Measurements from ENCODE around the gene MAGEA12. TPM values are rescaled to one million over a fixed set of nuclear protein-coding genes. Genes with fewer than 3 reads are reported as not detected.
"Not testable (repeated sequence)": the region's sequence is repeated elsewhere in the genome, so short reads cannot be mapped to it uniquely, and the experiment has no call there.

MAGEA12 gene
- total RNA-seq (not detected), total RNA-seq (0 reads per million in 2 donors)

- ATAC-seq (no peak), DNase-seq (no peak)
- Mint-ChIP-seq H3K36me3 (ENCODE audit: low read depth) (no peaks in the 10 kb centered on the region), H3K27ac (no peak within 1 kb of the TSS), H3K4me3 (no peak within 1 kb of the TSS), H3K27me3 (no peaks in the 10 kb centered on the region), H3K4me1 (no peaks in the 10 kb centered on the region)
- H3K9me3 ChIP-seq (ENCODE audit: control insufficient read depth, low read length, poor library complexity, severe bottlenecking): no peaks in the 10 kb centered on the region
Measured at GRCh38 chrX:152733261-152733975, at the start of gene MAGEA12, which contains the start of gene CSAG1. Gene MAGEA12 (plus strand): TSS chrX:152733757. CDS start chrX:152736162, 2,405 bp downstream. Gene CSAG1 (minus strand): TSS chrX:152733721. CDS start chrX:152732460, 1,261 bp downstream.

GRCh38 chrX:152697952-152698931 is 35.3 kb upstream of the MAGEA12 start, which contains the start of gene MAGEA3:
Gene MAGEA3 (plus strand): TSS chrX:152698794. CDS start chrX:152700833, 2,039 bp downstream.
- not testable (repeated sequence) for ATAC-seq; H3K4me1 Mint-ChIP-seq; H3K27ac Mint-ChIP-seq; DNase-seq; H3K4me3 Mint-ChIP-seq; H3K9me3 ChIP-seq (ENCODE audit: control insufficient read depth, low read length, poor library complexity, severe bottlenecking); H3K27me3 Mint-ChIP-seq; H3K36me3 Mint-ChIP-seq (ENCODE audit: low read depth)

- H3K4me1 Mint-ChIP-seq; H3K27ac Mint-ChIP-seq; H3K9me3 ChIP-seq (ENCODE audit: control insufficient read depth, low read length, poor library complexity, severe bottlenecking); DNase-seq; H3K36me3 Mint-ChIP-seq (ENCODE audit: low read depth); ATAC-seq; H3K27me3 Mint-ChIP-seq; H3K4me3 Mint-ChIP-seq: not testable (repeated sequence)
Measured at GRCh38 chrX:152700390-152700789, 33.2 kb upstream of the MAGEA12 start.

GRCh38 chrX:152706500-152706899 is 27.1 kb upstream of the MAGEA12 start:
- not testable (repeated sequence) for H3K27me3 Mint-ChIP-seq; DNase-seq; ATAC-seq; H3K4me3 Mint-ChIP-seq; H3K4me1 Mint-ChIP-seq; H3K36me3 Mint-ChIP-seq (ENCODE audit: low read depth); H3K9me3 ChIP-seq (ENCODE audit: control insufficient read depth, low read length, poor library complexity, severe bottlenecking); H3K27ac Mint-ChIP-seq

DNA sequence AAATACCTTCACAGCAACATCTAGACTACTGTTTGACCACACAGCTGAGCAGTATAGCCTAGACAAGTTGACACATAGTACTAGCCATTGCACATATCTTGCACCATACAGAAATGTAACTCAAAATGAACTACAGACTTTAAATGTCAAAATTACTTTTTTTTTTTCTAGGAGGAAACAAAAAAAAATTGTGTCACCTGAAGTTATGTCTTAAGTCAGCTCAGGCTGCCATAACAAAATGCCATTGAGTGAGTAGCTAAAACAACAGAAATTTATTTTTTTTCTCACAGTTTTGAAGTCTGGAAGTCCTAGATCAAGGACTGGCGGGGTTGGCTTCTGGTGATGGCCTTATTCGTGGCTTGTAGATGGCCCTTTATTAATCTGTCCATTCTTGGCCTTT is 24.4 kb upstream of the MAGEA12 start, which contains the start of gene CSAG2:
Gene CSAG2 (minus strand): TSS at position 101 of the 400 bp plus-strand sequence. CDS start 161 bp downstream, outside the sequence.
- not testable (repeated sequence) for H3K4me3 Mint-ChIP-seq; H3K4me1 Mint-ChIP-seq; DNase-seq; H3K9me3 ChIP-seq (ENCODE audit: control insufficient read depth, low read length, poor library complexity, severe bottlenecking); H3K27ac Mint-ChIP-seq; H3K36me3 Mint-ChIP-seq (ENCODE audit: low read depth); H3K27me3 Mint-ChIP-seq; ATAC-seq

DNA sequence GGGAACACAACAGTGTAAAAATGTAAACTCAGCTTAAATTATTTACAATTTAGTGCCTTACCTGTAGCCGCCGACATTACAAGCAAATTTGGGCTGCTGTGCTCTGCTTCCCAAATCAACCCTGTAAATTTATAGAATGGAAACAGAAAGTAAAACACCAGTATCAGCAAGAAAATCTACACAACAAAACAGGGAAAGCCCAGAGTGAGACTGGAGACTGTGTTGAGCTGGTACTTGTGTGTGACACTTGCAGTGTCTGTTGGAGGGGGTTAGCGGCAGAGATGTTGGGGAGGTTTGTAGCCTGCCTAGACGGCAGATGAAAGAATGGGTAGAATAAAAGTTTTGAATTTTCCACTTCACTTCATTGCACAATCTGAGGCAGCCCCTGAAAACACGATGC is 20.4 kb upstream of the MAGEA12 start:
- not testable (repeated sequence) for H3K36me3 Mint-ChIP-seq (ENCODE audit: low read depth); H3K9me3 ChIP-seq (ENCODE audit: control insufficient read depth, low read length, poor library complexity, severe bottlenecking); H3K4me3 Mint-ChIP-seq; H3K27me3 Mint-ChIP-seq; H3K4me1 Mint-ChIP-seq; ATAC-seq; DNase-seq; H3K27ac Mint-ChIP-seq

- not testable (repeated sequence) for DNase-seq; H3K4me3 Mint-ChIP-seq; H3K9me3 ChIP-seq (ENCODE audit: control insufficient read depth, low read length, poor library complexity, severe bottlenecking); H3K4me1 Mint-ChIP-seq; H3K36me3 Mint-ChIP-seq (ENCODE audit: low read depth); ATAC-seq; H3K27me3 Mint-ChIP-seq; H3K27ac Mint-ChIP-seq
Measured at GRCh38 chrX:152713815-152714787, 19.5 kb upstream of the MAGEA12 start, which contains the start of gene MAGEA2B. Gene MAGEA2B (plus strand): TSS chrX:152714628. CDS start chrX:152717107, 2,479 bp downstream.

GRCh38 chrX:152725409-152725808 is 8.1 kb upstream of the MAGEA12 start:
- ATAC-seq (no peak), DNase-seq (no peak)
- Mint-ChIP-seq H3K27ac (no peak overlapping the region), H3K27me3 (peaks cover 6% of the 10 kb centered on the region), H3K4me3 (no peak overlapping the region), H3K4me1 (no peaks in the 10 kb centered on the region), H3K36me3 (ENCODE audit: low read depth) (no peaks in the 10 kb centered on the region)
- H3K9me3 ChIP-seq (ENCODE audit: control insufficient read depth, low read length, poor library complexity, severe bottlenecking): no peaks in the 10 kb centered on the region

DNA sequence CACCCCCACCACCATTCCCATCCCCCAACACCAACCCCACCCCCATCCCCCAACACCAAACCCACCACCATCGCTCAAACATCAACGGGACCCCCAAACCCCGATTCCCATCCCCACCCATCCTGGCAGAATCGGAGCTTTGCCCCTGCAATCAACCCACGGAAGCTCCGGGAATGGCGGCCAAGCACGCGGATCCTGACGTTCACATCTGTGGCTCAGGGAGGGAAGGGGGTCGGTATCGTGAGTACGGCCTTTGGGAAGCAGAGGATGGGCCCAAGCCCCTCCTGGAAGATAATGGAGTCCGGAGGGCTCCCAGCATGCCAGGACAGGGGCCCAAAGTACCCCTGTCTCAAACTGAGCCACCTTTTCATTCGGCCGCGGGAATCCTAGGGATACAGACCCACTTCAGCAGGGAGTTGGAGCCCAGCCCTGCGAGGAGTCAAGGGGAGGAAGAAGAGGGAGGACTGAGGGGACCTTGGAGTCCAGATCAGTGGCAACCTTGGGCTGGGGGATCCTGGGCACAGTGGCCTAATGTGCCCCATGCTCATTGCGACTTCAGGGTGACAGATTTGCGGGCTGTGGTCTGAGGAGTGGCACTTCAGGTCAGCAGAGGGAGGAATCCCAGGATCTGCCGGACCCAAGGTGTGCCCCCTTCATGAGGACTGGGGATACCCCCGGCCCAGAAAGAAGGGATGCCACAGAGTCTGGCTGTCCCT is 744 bp downstream of the MAGEA12 start:
- not testable (repeated sequence) for DNase-seq; H3K9me3 ChIP-seq (ENCODE audit: control insufficient read depth, low read length, poor library complexity, severe bottlenecking); H3K4me1 Mint-ChIP-seq; H3K27me3 Mint-ChIP-seq; H3K36me3 Mint-ChIP-seq (ENCODE audit: low read depth); H3K4me3 Mint-ChIP-seq; ATAC-seq; H3K27ac Mint-ChIP-seq

GRCh38 chrX:152735101-152735500 is 1.5 kb downstream of the MAGEA12 start:
- H3K4me3 Mint-ChIP-seq: no peak overlapping the region
- DNase-seq: no peak
- ATAC-seq: no peak
- no peaks in the 10 kb centered on the region for H3K4me1 Mint-ChIP-seq
- H3K9me3 ChIP-seq (ENCODE audit: control insufficient read depth, low read length, poor library complexity, severe bottlenecking): no peaks in the 10 kb centered on the region
- H3K36me3 Mint-ChIP-seq (ENCODE audit: low read depth): no peaks in the 10 kb centered on the region
- no peaks in the 10 kb centered on the region for H3K27me3 Mint-ChIP-seq
- no peak overlapping the region for H3K27ac Mint-ChIP-seq

GRCh38 chrX:152735860-152736511 is 2.4 kb downstream of the MAGEA12 start:
- no peaks in the 10 kb centered on the region for H3K4me1 Mint-ChIP-seq
- H3K27me3 Mint-ChIP-seq: no peaks in the 10 kb centered on the region
- no peaks in the 10 kb centered on the region for H3K9me3 ChIP-seq (ENCODE audit: control insufficient read depth, low read length, poor library complexity, severe bottlenecking)
- no peak overlapping the region for H3K27ac Mint-ChIP-seq
- H3K36me3 Mint-ChIP-seq (ENCODE audit: low read depth): no peaks in the 10 kb centered on the region
- DNase-seq: no peak
- no peak overlapping the region for H3K4me3 Mint-ChIP-seq
- no peak for ATAC-seq
